ENCODE results near the gene FAXDC2. TPM values are rescaled to one million over a fixed set of nuclear protein-coding genes. Genes with fewer than 3 reads are reported as not detected.

FAXDC2 gene
- total and polyA plus RNA-seq, 9 of the 15 experiments (the other 6 are each of a cell fraction or from before 2014, with no cell fraction given): 2.4 to 30.0 (median 9.9) TPM

DNA sequence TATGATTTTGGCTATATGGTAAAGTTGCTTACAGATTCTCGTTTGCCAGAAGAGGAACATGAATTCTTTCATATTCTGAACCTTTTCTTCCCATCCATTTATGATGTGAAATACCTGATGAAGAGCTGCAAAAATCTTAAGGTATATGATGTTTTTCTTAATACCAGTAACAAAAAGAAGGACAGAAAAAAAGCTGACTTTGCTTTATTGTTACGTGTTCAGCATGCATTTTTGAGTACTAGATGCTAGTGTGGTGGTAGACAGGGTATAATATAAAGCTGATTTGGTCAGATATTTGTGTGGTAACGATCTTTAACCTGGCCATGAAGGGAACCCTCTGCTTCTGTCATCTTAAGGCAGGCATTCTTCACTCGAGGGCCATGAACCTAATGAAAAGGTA, 21.3 kb upstream of the FAXDC2 start:
- H3K4me2 ChIP-seq (ENCODE audit: insufficient read depth, low read length): no peak overlapping the region
- CTCF ChIA-PET (ENCODE audit: low intra/inter-chr PET ratio): no interaction called here
- no peak overlapping the region for H3K4me3 ChIP-seq
- H3K79me2 ChIP-seq (ENCODE audit: control insufficient read depth, insufficient read depth, low read length): no peaks in the 10 kb centered on the region; the same call in 2 of the 3 replicates
- POLR2A ChIA-PET: interaction anchor here (0.6 to 1.7 kb wide), 5 partner anchors 9 to 46 kb away, joined by 3 read pairs; no protein-coding TSS in a partner anchor
- 87% methylated on average over 4 of the region's 4 CpGs for WGBS (ENCODE audit: insufficient coverage, low coverage, missing lambda C conversion rate)
- in situ Hi-C loops (cut with MboI): no loop called here
- no TSS peak for BruUV-seq (replicated peaks)
- no peak overlapping the region for H3K9ac ChIP-seq (ENCODE audit: insufficient read depth in 1 of 2, low read depth in 2 of 2, low read length in 2 of 2)
- no peaks in the 10 kb centered on the region for H3K27me3 ChIP-seq (ENCODE audit: control insufficient read depth in 2 of 2, insufficient read depth in 2 of 2, low read length in 2 of 2)
- TF ChIP-seq SMARCE1 (IDR thresholded peaks at IDR 0.05) (no peak), ZNF316 (IDR thresholded peaks at IDR 0.05) (peak; percentile 91), ZNF217 (CRISPR knock-in tag; IDR thresholded peaks at IDR 0.05) (no peak), MAFK (IDR thresholded peaks at IDR 0.05; ENCODE audit: low read length) (peak; percentile 88), C11orf30 (IDR thresholded peaks at IDR 0.05; ENCODE audit: low read depth) (peak; percentile 84), MAFG (tag; conservative IDR thresholded peaks at IDR 0.05) (peak; percentile 85), MAFF (IDR thresholded peaks at IDR 0.05; ENCODE audit: low read length) (peak; percentile 90)
- H3K27ac ChIP-seq (ENCODE audit: extremely low read depth, low read depth, low read length): no peak overlapping the region
- DNase-seq (ENCODE audit: extremely low read depth in 1 of 4, low spot score in 3 of 4) (no peak), ATAC-seq (no peak), FAIRE-seq (no peak)
- H4K20me1 ChIP-seq (replicated peaks; ENCODE audit: control insufficient read depth, insufficient read depth, low read length): no peaks in the 10 kb centered on the region
- no peak overlapping the region for H2AFZ ChIP-seq (ENCODE audit: low read depth, low read length)
- peaks cover 74% of the 10 kb centered on the region for H3K36me3 ChIP-seq (ENCODE audit: control insufficient read depth, insufficient read depth, low read length)
- H3K9me1 ChIP-seq (ENCODE audit: control insufficient read depth, insufficient read depth, low read length): no peaks in the 10 kb centered on the region
- intact Hi-C loops (cut with micrococcal nuclease): no loop called here
- H3K9me3 ChIP-seq (replicated peaks; ENCODE audit: control insufficient read depth, insufficient read depth, low read depth, low read length): no peaks in the 10 kb centered on the region
- H3K4me1 ChIP-seq (replicated peaks in 1 of 2; ENCODE audit: control insufficient read depth in 2 of 2, insufficient read depth in 2 of 2, low read length in 2 of 2): no peaks in the 10 kb centered on the region

DNA sequence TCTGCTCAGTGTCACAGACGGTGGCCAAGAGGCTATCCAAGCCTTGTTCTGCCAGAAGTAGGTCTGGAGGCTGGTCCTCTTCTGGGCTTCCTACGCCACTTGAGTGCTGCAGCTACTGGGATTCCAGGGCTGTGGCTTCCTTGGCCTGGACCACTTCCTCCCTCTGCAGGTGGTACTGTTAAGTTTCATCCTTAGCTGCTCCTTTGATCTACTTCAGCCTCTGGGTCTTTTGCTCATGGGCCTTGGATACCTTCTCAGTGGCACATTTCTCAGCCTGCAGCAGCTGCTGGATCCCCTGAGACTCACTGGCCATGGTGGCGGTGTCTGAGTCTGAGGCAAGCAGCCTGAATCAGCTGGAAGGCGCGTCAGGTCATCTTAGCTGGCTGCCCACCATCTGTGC, 18.3 kb upstream of the FAXDC2 start:
- H2AFZ ChIP-seq (ENCODE audit: low read depth, low read length): no peak overlapping the region
- 93% methylated on average over 4 of the region's 5 CpGs for WGBS (ENCODE audit: insufficient coverage, low coverage, missing lambda C conversion rate)
- no peak overlapping the region for H3K27ac ChIP-seq (ENCODE audit: extremely low read depth, low read depth, low read length)
- no peaks in the 10 kb centered on the region for H3K9me3 ChIP-seq (replicated peaks; ENCODE audit: control insufficient read depth, insufficient read depth, low read depth, low read length)
- POLR2A ChIA-PET: interaction anchor here (0.8 to 2.6 kb wide), 7 partner anchors 9 to 219 kb away, joined by 3 to 11 read pairs (median 4); no protein-coding TSS in a partner anchor
- no peak overlapping the region for H3K4me2 ChIP-seq (ENCODE audit: insufficient read depth, low read length)
- peaks cover 76% of the 10 kb centered on the region for H3K36me3 ChIP-seq (ENCODE audit: control insufficient read depth, insufficient read depth, low read length)
- H3K4me3 ChIP-seq: no peak overlapping the region
- in situ Hi-C loops (cut with MboI): no loop called here
- CTCF ChIA-PET (ENCODE audit: low intra/inter-chr PET ratio): interaction anchor here (0.8 to 1.3 kb wide), 2 partner anchors 56 to 219 kb away, joined by 3 to 11 read pairs; no protein-coding TSS in a partner anchor
- FAIRE-seq (peak; percentile 52), DNase-seq (ENCODE audit: extremely low read depth in 1 of 4, low spot score in 3 of 4) (peak in 3 of 4 experiments; percentile 22 to 55 (median 49)), ATAC-seq (peak; percentile 89)
- intact Hi-C loops (cut with micrococcal nuclease): loop anchor here (1.0 to 2.0 kb wide), 2 partner anchors 50 to 218 kb away; no protein-coding TSS in a partner anchor
- no peak overlapping the region for H3K9ac ChIP-seq (ENCODE audit: insufficient read depth in 1 of 2, low read depth in 2 of 2, low read length in 2 of 2)
- H3K9me1 ChIP-seq (ENCODE audit: control insufficient read depth, insufficient read depth, low read length): no peaks in the 10 kb centered on the region
- no peaks in the 10 kb centered on the region for H3K27me3 ChIP-seq (ENCODE audit: control insufficient read depth in 2 of 2, insufficient read depth in 2 of 2, low read length in 2 of 2)
- no TSS peak for BruUV-seq (replicated peaks)
- H4K20me1 ChIP-seq (replicated peaks; ENCODE audit: control insufficient read depth, insufficient read depth, low read length): no peaks in the 10 kb centered on the region; the same call in 1 of the 2 replicates
- no peaks in the 10 kb centered on the region for H3K4me1 ChIP-seq (replicated peaks in 1 of 2; ENCODE audit: control insufficient read depth in 2 of 2, insufficient read depth in 2 of 2, low read length in 2 of 2)
- peaks cover 20% of the 10 kb centered on the region; the same call in 2 of the 3 replicates for H3K79me2 ChIP-seq (ENCODE audit: control insufficient read depth, insufficient read depth, low read length)
- peak; percentile 51; the same call in 1 of the 2 replicates for TF ChIP-seq SMC3 (conservative IDR thresholded peaks at IDR 0.05; ENCODE audit: insufficient read depth, low read depth, low read length)
- TF ChIP-seq STAG1 (CRISPR knock-in tag; IDR thresholded peaks at IDR 0.05; ENCODE audit: borderline replicate concordance): peak; percentile 13; the same call in 1 of the 2 replicates
- TF ChIP-seq FOXM1 (IDR thresholded peaks at IDR 0.05; ENCODE audit: low read depth): no peak
- no peak for TF ChIP-seq FOXM1 (CRISPR knock-in tag; IDR thresholded peaks at IDR 0.05; ENCODE audit: low read depth)
- TF ChIP-seq, protein P1, sequence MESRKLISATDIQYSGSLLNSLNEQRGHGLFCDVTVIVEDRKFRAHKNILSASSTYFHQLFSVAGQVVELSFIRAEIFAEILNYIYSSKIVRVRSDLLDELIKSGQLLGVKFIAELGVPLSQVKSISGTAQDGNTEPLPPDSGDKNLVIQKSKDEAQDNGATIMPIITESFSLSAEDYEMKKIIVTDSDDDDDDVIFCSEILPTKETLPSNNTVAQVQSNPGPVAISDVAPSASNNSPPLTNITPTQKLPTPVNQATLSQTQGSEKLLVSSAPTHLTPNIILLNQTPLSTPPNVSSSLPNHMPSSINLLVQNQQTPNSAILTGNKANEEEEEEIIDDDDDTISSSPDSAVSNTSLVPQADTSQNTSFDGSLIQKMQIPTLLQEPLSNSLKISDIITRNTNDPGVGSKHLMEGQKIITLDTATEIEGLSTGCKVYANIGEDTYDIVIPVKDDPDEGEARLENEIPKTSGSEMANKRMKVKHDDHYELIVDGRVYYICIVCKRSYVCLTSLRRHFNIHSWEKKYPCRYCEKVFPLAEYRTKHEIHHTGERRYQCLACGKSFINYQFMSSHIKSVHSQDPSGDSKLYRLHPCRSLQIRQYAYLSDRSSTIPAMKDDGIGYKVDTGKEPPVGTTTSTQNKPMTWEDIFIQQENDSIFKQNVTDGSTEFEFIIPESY (CRISPR knock-in tag; IDR thresholded peaks at IDR 0.05): peak; percentile 96

Data from K562 (cell line).